ENCODE results near the gene KCNQ1.

Gene KCNQ1

DNA sequence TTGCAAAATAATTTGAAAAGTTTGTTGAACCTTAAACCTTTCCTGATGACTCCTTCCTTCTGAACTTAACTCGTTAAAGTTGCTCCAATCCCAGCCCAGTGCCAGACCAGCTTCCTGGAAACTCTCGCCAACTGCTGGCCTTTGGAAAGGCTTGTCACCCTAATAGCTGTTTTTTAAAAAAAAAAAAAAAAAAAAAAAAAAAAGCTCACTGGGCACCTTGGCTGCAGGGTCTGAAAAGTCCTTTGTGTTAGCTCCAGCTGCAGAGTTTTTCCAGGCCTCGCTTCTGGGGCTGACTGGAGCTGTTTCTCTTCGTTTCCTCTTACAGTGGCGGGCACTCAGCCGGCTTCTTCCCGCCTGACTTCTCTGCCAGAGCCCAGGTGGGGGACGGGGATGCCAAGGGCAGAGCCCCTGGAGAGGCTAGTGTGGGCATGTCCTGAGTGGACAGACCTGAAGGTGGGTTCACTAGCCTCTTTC, 229.9 kb downstream of the KCNQ1 start:
- FAIRE-seq: no peak

DNA sequence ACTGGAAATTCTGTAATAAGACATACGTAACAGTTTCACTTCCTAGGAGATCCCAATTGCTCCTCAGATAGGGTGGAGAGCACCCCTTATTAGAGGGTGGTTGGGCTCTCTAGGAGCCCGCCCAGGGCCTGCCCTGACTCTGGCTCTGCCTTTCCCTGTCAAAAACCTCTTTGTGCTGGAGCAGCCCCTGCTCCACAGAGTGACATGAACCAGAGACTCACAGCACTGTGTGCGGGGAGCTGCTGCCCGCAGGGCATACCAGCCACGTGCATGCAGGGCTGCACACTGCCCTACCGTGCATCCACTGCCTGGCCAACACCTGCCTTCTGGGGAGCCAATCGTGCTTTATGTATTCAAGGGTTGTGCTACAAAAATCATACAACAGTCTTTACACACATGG, 230.7 kb downstream of the KCNQ1 start:
- no peak for FAIRE-seq

DNA sequence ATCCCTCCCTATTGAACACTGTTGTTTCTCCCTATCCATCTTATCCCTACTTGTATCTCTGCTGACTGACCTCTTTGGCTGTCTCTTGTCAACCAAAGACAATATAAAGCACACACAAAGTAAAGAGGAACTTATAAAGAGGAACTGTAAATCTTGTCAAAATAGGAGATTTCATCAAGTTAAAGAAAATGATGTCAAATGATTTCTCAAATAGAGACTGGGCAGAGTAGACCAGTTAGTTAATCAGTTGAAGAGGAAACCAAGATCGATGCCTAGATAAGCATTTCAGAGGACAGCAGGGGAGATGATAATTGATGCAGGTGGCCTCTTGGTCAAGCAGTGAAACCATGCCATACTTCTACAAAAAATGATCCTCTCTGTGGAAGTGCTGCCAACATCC, 232.3 kb downstream of the KCNQ1 start:
- FAIRE-seq: no peak

DNA sequence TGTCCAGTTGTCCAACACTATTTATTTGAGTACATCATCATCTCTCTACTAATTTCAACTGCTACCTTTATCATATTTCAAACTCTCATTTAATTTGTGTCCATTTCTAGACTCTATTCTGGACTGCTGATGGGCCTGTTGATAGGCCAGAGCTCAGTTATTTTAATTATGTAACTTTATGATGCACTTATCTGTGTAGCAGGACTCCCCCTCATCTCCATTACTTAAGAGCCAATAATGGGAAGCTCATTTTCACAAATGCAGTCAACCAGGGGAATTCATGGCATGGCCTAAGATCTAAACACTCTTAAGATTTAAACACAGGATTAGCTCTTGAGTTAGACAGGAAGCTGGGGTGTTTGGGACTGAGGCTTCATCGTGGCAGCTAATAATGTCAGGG, 233.6 kb downstream of the KCNQ1 start:
- no peak for FAIRE-seq

GRCh38 chr11:2679011-2679676, 234.3 kb downstream of the KCNQ1 start:
- no peak for FAIRE-seq

DNA sequence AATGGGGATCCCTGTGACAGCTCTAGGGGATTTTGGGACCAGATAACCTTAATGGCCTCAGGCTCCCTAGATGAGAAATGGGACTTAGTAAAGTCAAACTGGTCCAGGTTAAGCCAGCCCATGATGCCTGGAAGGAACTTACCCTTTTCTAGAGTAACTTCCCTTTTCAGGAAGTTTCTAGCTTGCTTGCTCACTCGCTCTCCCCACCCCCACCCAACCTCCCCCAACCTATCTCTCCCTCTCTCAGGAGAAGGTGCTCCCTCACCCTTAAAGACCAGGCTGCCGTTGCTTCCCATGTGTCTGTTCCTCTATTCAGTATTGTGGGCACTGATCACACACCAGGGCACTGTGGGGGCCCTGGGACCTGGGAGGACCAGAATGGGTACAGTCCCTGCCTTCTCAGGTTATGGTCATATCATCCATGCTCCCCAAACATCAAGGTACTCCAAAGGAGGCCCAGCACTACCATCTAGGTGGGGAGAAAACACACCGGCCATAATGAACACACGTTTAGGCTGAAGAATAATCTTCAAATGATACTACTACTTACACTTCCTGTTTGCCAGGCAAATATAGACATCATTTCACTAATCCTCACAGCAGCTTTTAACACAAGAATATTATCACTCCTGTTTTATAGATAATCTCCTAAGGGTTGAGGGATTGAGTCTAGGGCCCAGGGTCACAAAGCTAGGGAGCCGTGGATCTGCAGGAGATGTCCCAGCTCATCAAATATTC, 236.8 kb downstream of the KCNQ1 start:
- FAIRE-seq: no peak

DNA sequence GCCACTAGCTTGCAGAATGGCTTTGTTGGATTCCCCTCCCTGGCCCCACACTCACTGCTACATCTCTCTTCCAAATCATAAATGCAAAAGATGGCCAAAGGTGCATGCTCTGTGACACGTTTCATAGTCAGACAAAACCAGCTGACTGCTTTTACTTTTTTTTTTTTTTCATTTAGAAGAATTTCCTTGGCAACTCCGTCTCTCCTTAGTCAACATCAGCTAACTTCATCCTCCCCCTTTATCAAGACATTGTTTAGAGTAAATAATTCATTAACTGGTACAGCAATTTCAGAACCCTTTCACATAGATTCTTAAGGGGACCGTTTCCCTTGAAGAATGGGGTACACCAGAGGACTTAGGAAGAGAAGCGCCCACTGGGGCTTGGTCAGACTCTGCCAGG, 239.0 kb downstream of the KCNQ1 start:
- FAIRE-seq: no peak

DNA sequence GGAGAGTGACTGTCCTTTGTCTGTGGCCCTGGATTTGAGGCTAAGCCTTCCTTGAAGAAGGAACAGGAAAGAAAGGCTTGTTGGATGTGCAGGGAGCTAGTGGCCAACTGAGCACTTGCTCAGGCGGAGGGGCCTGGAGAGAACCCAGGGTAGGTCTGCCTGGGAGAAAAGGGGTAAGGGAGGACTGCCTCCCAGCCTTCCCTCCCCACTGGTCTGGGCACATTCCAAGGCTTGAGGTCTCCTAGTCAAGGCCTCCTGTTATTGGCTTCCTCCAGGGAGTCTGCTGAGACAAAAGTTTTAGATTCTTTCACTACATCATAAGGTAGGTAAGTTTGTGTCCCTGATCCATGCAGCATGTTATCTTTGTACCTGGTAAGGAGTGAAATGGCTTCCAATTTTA, 239.8 kb downstream of the KCNQ1 start:
- FAIRE-seq: no peak

DNA sequence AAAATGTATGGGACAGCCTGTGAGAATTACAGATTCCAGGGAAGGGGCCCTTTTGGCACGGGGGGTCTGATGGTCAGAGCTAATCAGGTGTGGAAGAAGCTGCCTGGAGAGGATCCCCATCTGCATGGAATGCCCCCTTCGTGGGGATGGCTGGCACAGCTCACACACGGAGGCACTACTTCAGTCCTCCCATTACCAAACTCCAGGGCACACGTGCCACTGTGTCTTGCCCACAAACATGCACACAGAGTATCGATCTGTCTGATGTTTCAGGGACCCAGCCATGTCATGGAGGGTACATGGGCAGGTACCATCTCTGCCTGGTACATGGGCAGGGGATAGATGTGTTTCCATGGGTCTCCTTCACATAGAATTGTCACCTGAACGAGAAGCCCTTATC, 240.2 kb downstream of the KCNQ1 start:
- no peak for FAIRE-seq

- FAIRE-seq: no peak
These were observed 241.0 kb downstream of the KCNQ1 start for GRCh38 chr11:2685566-2686359.

- no peak for FAIRE-seq
These were observed 241.8 kb downstream of the KCNQ1 start for GRCh38 chr11:2686360-2687222.

GRCh38 chr11:2687223-2687530, 242.4 kb downstream of the KCNQ1 start:
- FAIRE-seq: no peak

DNA sequence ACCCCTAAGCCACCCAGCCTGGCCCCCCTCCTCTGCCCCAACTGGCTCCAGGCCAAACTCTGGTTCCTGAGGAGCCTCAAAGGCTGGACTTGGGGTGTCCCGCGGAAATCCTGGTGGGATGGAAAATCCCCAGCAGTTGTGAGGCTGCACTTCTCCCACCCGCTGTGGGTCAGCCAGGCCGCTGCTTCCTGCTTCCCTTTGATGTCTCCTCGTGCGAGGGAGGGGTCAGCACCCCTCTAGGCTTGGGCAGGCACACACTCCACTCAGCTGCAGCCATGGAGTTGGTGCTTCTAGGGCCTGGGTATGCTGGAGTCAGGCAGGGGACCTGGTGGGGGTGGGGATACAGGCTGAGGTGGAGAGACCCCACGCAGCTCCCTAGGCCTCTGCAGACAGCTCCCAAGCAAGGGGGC, 243.0 kb downstream of the KCNQ1 start:
- FAIRE-seq: no peak

DNA sequence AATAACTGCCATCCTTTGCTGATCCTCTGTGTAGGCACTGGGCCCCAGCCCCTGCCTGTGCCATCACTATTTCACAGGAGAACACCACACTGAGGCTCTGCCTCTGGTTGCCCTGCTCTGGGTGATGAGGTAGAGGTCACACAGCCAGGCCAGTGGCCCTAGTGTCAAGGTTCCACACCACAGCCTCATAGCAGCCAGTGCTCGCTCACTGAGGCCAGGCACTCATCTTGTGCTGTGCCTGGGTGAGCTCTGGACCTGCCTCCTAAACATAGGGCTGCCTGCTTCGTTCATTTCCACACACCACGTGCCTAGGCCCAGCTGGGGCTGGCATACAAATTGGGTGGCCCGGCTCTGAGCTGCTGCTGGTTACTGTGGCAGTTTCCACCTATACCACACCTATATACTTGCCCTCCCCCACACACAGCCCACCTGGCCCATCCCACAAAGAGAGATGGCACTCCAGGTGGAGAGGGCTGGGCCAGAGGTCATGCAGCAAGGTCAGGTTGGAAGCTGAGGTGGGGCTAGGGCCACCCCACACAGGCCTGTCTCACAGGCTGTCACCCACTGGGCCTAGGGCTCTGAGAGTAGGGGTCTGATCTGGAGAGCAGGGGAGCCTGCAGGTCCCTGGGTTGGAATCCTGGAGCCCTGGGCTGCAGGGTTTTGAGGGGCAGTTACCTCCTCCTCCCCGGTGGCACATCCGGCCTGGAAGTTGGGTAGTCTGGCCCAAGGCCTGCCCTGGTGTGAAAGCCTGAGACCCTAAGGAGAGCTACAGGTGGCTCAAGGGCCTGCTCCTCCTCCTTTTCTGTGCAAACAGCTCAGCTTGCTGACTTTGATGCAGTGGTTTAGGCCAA, 243.8 kb downstream of the KCNQ1 start:
- no peak for FAIRE-seq

- no peak for FAIRE-seq
These were observed 245.1 kb downstream of the KCNQ1 start for GRCh38 chr11:2689651-2690575.

DNA sequence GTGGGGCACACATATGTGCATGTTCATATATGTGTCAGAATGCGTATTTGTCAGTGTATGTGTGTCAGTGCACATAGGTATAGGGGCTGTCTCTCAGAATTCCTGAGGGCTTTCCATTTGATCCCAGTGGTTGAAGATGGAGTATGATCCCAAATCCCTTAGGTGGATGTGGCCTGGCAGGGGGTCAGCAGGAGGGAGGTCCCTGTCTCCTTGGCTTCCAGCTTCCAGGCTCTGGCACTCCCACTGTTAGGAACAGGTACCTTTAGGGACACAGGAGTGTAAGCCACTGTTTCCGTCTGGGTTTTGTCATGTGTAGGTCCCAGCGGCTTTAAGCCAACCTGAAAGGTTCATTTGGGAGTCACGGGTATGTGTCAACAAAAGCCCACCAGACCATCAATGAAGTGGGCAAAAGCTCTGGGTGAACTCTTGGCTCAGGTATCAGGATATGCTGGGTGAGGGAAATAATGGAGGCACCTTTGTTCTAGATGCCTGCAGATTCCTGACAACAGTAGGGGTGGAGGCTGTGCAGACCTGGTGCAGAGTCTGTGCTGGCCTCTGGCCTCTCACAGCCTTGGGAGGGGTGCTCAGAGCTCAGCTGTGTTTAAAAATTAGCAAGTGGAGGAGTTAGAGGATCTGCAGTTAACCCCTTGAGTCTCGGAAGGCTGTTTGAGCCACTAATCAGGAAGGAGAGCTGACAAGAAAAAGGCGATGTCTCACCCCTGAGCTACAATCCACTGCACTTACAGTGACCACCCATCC, 246.0 kb downstream of the KCNQ1 start:
- no peak for FAIRE-seq

GRCh38 chr11:2691355-2691761, 246.6 kb downstream of the KCNQ1 start:
- FAIRE-seq: no peak

GRCh38 chr11:2691991-2692875, 247.4 kb downstream of the KCNQ1 start:
- FAIRE-seq: no peak
